ENCODE data around the gene TMEM171.

TMEM171 gene

GRCh38 chr5:73119451-73120157, 771 bp upstream of the TMEM171 start:
- DNase-seq (ENCODE audit: low read depth in 2 of 2), result no peak

- DNase-seq (ENCODE audit: low read depth in 2 of 2), result no peak
Measured at GRCh38 chr5:73121119-73121463, 716 bp downstream of the TMEM171 start.

DNA sequence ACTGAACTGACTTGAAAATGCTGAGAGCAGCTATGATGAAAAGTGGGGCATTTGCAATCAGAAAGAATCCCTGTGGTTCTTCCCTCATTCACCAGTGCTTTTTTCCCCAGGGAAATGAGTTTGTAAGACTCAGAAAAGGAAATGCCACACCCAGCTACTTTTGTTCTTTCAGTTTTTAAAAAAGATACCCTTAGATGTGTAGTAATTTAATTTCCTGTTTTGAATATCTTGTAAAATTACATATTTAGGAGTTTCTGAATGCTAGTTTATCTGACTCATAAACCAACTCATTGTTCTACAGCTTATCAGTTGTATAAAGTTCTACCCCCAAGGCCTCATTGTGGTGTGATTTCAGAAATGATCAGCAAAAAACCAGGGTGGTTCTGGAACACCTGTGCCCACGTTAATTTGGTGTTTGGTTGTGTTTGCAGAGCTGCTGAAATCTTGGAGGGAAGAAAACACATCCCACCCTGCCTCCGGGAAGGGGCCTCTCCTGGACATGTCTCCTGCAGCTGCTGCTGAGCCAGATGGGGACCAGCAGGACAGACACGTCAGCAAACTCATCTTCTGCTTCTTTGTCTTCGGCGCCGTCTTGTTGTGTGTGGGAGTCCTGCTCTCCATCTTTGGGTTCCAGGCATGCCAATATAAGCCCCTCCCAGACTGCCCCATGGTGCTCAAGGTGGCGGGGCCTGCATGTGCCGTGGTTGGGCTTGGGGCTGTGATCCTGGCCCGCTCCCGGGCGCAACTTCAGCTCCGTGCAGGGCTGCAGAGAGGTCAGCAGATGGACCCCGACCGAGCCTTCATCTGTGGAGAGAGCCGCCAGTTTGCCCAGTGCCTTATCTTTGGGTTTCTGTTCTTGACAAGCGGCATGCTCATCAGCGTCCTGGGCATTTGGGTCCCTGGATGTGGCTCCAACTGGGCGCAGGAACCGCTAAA, 2.8 kb downstream of the TMEM171 start:
- no peak for DNase-seq (ENCODE audit: low read depth in 2 of 2)

- DNase-seq (ENCODE audit: low read depth in 2 of 2), result no peak
Measured at GRCh38 chr5:73125289-73125688, 4.9 kb downstream of the TMEM171 start.

DNA sequence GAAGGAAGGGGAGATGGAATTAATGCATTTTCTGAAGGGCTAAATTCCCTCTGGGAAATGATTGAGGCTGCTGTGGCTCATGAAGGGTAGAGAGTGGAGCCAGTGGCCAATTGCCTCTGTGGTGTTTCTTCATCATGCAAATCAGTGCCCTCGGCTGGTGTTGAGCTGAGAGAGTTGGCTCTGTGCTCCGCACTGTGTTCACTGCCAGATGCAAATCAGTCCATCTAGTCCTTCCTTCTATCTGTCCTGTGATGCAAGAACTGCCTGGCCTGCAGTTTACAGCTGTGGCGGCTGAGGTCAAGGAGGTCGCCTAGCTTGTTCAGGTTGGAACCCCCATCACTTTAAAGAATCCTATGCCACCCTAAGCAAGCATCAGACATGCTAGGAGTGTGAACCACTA, 6.0 kb downstream of the TMEM171 start:
- DNase-seq (ENCODE audit: low read depth in 2 of 2), result no peak

- no peak for DNase-seq (ENCODE audit: low read depth in 2 of 2)
Measured at GRCh38 chr5:73126957-73127356, 6.6 kb downstream of the TMEM171 start.

DNA sequence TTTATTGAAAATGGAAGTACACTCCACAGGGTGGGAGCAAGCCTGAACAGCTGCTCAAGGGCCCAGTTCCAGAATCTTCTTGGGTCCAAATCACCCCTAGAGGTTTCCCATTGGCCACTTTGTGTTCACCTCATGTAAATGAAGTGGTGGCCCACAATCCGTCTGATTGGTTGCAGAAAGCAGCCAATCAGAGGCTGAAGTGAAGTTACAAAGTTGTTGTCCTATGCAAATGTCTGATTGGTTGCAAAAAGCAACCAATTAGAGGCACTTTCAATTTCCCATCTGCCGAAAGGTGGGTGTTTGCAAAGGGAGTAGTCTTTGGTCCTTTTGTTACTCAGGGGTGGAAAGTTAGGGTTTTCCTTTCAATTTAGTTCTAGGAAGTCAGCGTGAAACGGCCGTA, 8.8 kb downstream of the TMEM171 start:
- DNase-seq (ENCODE audit: low read depth in 2 of 2), result no peak

GRCh38 chr5:73130811-73131210, 10.4 kb downstream of the TMEM171 start:
- no peak for DNase-seq (ENCODE audit: low read depth in 2 of 2)

GRCh38 chr5:73131711-73132425, 11.5 kb downstream of the TMEM171 start:
- no peak for DNase-seq (ENCODE audit: low read depth in 2 of 2)

DNA sequence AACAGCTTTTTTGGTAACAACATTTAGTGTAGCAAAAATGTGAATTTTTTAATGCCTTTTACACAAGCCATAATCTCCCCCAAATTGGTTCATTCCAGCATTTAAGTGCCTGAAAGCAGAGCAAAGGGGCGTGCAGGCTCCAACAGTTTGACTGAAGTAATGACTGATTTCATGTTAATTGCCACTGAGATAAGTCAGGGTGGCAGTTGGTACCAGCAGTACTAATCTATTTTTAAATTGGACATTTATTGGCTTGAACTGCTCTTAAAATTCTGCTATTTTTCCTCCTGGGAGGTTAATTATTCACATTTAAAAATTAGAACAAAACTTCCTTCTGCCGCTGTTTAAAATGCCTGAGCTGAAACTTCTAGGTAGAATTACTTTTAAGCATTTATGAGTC, 12.4 kb downstream of the TMEM171 start:
- DNase-seq (ENCODE audit: low read depth in 2 of 2), result no peak

DNA sequence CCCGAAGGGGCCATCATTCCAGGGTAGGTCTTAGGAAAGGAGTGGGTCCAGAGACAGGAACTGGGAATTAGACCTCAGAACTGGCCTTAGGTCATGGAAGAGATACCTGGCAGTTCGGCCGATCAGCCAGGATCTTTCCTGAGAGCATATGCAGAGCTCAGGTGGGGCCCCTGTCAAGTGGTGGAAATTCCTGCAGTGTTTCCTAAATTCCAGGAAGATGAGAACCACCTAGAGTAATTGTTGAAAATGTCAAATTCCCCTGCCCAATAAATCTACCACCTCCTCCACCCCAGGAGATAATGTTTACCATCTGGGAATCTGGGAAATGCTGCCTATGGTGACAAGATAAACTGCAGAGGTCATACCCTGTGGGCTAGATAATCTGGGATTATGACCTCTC, 14.6 kb downstream of the TMEM171 start:
- DNase-seq (ENCODE audit: low read depth in 2 of 2), result no peak

- no peak for DNase-seq (ENCODE audit: low read depth in 2 of 2)
Measured at GRCh38 chr5:73135429-73136054, 15.2 kb downstream of the TMEM171 start.

- DNase-seq (ENCODE audit: low read depth in 2 of 2), result no peak
Measured at GRCh38 chr5:73136055-73136562, 15.7 kb downstream of the TMEM171 start.

DNA sequence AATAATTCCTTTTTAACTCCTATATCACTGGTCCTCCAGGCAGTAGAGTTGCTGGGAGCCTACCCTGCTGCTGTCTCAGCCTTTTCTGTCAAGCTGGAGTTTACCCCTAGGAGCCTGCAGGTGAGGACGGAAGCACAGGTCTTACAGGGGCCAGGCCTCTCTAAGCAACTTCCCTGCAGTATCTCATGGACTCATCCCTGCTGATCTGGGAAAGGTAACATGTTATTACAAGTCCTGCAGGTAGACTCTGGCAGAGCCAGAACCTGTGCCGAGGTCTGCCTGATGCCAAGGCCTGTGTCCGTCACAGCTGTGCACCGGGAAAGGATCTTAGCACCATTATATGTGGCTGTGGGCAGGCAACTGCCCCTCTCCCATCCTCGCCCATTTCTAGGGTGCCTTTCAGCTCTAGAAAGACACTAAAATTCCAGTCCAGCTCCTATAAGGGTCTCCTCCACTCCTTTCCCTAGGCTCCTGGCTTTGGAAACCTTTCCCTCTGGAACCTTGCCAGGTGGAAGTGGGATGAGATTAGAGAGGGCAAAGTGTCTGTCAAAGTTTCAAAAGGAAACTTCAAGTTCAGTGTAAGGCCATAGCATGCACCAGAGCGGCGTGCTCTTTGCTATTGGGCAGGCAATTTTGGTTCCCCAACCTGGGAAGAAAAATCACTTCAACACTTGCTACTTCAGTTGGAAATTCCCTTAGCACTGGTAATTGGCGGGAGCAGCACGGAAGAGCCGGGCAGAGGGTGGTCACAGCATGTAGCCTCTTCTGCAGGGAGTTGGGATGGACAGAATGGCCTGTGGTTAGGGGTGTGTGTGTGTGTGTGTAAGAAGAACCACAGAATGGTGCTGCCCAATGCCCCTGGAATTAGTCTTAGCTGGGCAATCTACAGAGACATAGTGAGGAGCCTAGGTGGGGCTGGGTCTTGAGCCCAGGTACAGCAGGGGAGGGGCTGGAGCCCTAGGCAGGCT, 17.5 kb downstream of the TMEM171 start:
- no peak for DNase-seq (ENCODE audit: low read depth in 2 of 2)

- no peak for DNase-seq (ENCODE audit: low read depth in 2 of 2)
Measured at GRCh38 chr5:73139485-73139884, 19.1 kb downstream of the TMEM171 start.

GRCh38 chr5:73140801-73141200, 20.4 kb downstream of the TMEM171 start:
- no peak for DNase-seq (ENCODE audit: low read depth in 2 of 2)

GRCh38 chr5:73142035-73142434, 21.7 kb downstream of the TMEM171 start:
- DNase-seq (ENCODE audit: low read depth in 2 of 2), result no peak

GRCh38 chr5:73143716-73144115, 23.3 kb downstream of the TMEM171 start:
- DNase-seq (ENCODE audit: low read depth in 2 of 2), result no peak

DNA sequence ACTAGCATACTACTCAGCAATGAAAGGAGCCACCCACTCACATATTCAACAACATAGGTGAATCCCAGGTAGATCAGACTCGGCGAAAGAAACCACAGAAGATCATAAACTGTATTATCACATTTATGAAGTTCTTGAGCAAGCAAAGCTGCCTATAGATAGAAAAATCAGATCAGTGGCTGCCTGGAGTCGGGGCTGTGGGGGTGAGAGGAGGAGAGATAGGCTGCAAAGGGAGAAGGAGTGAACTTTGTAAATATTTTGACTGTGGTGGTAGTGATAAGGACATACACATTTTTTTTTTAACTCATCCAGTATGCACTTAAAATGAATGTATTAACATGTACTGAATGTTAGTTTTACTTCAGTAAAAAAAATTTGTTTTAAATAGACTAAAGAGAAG, 29.2 kb downstream of the TMEM171 start:
- no peak for DNase-seq (ENCODE audit: low read depth in 2 of 2)

DNA sequence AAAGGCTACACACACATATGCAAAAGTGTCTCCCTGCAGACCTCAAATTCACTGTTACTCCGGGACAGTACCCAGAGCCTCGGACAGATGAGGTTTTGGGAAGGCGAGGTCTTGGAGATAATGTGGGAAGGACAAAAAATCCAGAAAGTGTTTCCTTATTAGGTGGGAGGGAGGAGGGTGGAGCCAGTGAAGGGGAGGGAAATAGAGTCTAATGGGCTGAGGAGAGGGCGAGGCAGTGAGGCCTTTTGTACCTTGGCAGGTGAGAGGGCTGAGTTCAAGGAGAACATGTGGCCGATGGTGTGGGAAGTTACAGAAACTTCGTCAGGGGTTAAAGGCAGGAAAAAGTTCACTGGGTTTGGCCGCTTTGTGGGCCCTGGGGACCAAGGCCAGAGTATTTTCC, 30.5 kb downstream of the TMEM171 start:
- DNase-seq (ENCODE audit: low read depth in 2 of 2), result no peak
